GM13977 (cell line): ENCODE results near the gene CALD1.

Experiments
- DNase-seq: peaks from one replicate; pipeline ENCODE4 v3.0.0; 2012; ENCODE audit warnings: low spot score
- CTCF ChIP-seq: IDR thresholded peaks from 2 replicates; pipeline ENCODE4 v1.5.1; 2012; ENCODE audit warnings: mild to moderate bottlenecking, control low read depth; ENCODE audit not compliant: insufficient read depth; ENCODE audit errors: extremely low read depth, missing control alignments
- in situ Hi-C: fragments of 300-500 bp; cut with MboI; formaldehyde crosslinking; loops from one replicate; pipeline ENCODE4 v1.12.0; 2022; ENCODE audit warnings: low sequenced_read_pairs, low pct_unique_long_range_greater_than_20kb, mixed read lengths, inconsistent platforms; ENCODE audit not compliant: unreplicated experiment

CALD1 gene

DNA sequence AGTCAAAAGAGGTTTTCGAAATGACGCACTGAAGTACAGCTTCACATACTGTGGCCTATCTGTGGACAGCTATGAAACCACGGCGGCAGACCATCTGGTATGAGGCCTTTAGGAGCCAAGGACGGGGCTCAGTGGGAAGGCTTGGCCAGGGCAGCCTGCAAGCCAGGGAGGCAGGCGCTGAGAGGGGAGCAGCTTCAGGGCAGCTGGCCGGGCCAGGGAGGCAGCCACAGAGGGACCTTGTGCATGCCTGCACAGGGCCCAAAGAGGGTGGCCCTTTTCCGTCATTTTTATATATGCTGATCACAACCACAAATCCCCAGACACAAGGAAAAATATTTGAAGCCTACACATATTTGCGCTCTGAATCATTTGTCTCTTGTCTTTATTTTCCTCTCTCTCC lies 13.5 kb downstream of the CALD1 start:
- no peak for TF ChIP-seq CTCF
- in situ Hi-C loops = no loop called here
- no peak for DNase-seq

DNA sequence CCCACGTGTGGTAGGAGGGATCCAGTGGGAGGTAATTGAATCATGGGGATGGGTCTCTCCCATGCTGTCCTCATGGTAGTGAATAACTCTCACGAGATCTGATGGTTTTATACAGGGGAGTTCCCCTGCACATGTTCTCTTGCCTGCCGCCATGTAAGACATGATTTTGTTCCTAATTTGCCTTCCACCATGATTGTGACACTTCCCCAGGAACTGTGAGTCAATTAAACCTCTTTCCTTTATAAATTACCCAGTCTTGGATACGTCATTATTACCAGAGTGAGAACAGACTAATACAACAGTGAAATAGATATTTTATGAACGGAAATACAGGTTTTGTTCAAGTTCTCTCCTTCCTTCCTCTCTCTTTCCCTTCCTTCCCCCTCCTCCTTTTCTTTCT lies 15.8 kb downstream of the CALD1 start:
- no peak for DNase-seq
- in situ Hi-C loops = no loop called here
- no peak for TF ChIP-seq CTCF

DNA sequence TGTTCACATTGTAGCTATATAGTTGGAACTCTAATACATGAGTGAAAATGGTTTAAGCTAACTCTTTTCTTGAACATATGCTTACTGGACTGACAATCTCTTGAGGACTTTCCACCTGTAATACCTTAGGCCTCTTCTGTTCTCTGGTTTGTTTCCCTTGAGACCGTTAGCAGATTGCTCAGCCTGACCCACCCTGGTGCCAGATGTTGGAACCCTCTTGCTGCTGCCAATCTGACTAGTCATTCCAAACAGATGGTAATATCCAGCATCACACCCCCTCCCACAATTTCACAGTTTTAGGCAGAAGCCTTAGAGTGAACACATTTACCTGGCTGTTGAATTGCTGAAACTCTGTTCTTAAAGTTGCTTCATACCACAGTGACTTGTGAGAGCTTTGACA lies 18.7 kb downstream of the CALD1 start:
- in situ Hi-C loops = no loop called here
- no peak for TF ChIP-seq CTCF
- DNase-seq = no peak

DNA sequence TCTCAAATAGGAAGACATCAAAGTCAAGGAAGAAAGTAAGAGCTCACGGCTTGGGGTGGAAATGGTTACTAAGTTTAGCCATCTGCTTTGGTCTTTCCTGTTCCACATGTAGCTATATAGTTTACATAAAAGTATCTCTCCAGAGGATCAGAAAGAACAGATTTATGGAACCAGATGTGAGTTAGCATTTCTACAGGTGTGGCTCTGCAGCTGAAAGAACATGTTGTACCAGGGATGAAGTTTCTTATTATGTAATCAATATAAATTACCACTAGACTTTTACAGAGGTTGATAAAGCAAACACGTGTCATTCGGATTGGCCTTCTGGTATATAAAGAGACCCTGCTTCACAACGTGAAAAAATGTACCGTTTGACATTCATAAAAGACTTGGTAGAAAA lies 19.9 kb downstream of the CALD1 start:
- in situ Hi-C loops = no loop called here
- no peak for DNase-seq

GRCh38 chr7:134802762-134803161 lies 23.3 kb downstream of the CALD1 start:
- in situ Hi-C loops = no loop called here

More for the DNA sequence above, 19.9 kb downstream of the CALD1 start:
- TF ChIP-seq CTCF = no peak

GRCh38 chr7:134804351-134804750 lies 24.9 kb downstream of the CALD1 start:
- DNase-seq = no peak
- TF ChIP-seq CTCF = no peak
- in situ Hi-C loops = no loop called here

More at GRCh38 chr7:134802762-134803161, 23.3 kb downstream of the CALD1 start:
- TF ChIP-seq CTCF = no peak
- no peak for DNase-seq

- in situ Hi-C loops = no loop called here
- no peak for DNase-seq
- TF ChIP-seq CTCF = no peak
Observed at GRCh38 chr7:134804854-134805253, 25.4 kb downstream of the CALD1 start.
